Brain microvascular endothelial cell (primary cell): ENCODE measurements around the gene PECR.

Experiments used
- DNase-seq: peaks from one replicate; pipeline ENCODE4 v3.0.0-alpha.2; 2020
- H3K27ac ChIP-seq: fragments of 250-450 bp; sonication (Bioruptor Pico); 2 replicates; pipeline ENCODE4 v1.5.1; 2020; ENCODE audit warnings: mild to moderate bottlenecking, moderate library complexity
- H3K27me3 ChIP-seq: fragments of 250-450 bp; sonication (Bioruptor Pico); replicated peaks from 2 replicates; pipeline ENCODE4 v1.5.1; 2020; ENCODE audit warnings: mild to moderate bottlenecking
- H3K36me3 ChIP-seq: fragments of 250-450 bp; sonication (Bioruptor Pico); replicated peaks from 2 replicates; pipeline ENCODE4 v1.5.1; 2020; ENCODE audit warnings: mild to moderate bottlenecking
- H3K4me3 ChIP-seq: 2 replicates; pipeline ENCODE4 v1.5.1; 2011; ENCODE audit warnings: low read depth, mild to moderate bottlenecking, control low read depth, low read length, moderate library complexity
- in situ Hi-C: cut with HindIII; loops from 2 replicates; pipeline ENCODE4 v1.10.0; 2017; ENCODE audit warnings: low sequenced_read_pairs, low pct_ligation_motif_present
- TF ChIP-seq, protein P1 (sequence below): IDR thresholded peaks from 2 replicates; pipeline ENCODE4 v1.5.1; 2011; ENCODE audit warnings: low read depth, mild to moderate bottlenecking, moderate library complexity, low read length, control low read depth, inconsistent platforms; ENCODE audit errors: missing control alignments

Gene PECR

DNA sequence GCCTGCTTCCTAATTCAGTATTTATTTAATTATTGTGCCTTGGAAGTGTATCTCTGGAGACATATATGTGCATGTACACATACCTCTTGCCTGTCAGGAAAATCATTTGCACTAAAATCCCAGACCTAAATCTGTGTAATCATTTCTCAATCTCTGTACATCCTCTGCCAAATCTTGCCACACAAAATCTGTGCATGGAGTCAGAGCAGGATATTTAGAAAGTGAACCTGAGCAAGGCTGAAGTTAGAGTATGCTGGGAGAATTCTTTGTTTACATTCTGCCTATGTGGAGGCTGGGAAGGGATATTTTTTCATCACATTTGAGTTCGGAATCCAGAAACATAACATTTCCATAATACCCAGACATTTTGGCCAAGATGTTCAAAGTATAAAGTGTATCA lies 36.9 kb upstream of the PECR start:
- Histone ChIP-seq H3K36me3 (peaks cover 56% of the 10 kb centered on the region), H3K27ac (no peak overlapping the region), H3K27me3 (no peaks in the 10 kb centered on the region), H3K4me3 (no peak overlapping the region)
- DNase-seq, result no peak
- TF ChIP-seq, protein P1, sequence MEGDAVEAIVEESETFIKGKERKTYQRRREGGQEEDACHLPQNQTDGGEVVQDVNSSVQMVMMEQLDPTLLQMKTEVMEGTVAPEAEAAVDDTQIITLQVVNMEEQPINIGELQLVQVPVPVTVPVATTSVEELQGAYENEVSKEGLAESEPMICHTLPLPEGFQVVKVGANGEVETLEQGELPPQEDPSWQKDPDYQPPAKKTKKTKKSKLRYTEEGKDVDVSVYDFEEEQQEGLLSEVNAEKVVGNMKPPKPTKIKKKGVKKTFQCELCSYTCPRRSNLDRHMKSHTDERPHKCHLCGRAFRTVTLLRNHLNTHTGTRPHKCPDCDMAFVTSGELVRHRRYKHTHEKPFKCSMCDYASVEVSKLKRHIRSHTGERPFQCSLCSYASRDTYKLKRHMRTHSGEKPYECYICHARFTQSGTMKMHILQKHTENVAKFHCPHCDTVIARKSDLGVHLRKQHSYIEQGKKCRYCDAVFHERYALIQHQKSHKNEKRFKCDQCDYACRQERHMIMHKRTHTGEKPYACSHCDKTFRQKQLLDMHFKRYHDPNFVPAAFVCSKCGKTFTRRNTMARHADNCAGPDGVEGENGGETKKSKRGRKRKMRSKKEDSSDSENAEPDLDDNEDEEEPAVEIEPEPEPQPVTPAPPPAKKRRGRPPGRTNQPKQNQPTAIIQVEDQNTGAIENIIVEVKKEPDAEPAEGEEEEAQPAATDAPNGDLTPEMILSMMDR, result no peak
- in situ Hi-C loops, result no loop called here

DNA sequence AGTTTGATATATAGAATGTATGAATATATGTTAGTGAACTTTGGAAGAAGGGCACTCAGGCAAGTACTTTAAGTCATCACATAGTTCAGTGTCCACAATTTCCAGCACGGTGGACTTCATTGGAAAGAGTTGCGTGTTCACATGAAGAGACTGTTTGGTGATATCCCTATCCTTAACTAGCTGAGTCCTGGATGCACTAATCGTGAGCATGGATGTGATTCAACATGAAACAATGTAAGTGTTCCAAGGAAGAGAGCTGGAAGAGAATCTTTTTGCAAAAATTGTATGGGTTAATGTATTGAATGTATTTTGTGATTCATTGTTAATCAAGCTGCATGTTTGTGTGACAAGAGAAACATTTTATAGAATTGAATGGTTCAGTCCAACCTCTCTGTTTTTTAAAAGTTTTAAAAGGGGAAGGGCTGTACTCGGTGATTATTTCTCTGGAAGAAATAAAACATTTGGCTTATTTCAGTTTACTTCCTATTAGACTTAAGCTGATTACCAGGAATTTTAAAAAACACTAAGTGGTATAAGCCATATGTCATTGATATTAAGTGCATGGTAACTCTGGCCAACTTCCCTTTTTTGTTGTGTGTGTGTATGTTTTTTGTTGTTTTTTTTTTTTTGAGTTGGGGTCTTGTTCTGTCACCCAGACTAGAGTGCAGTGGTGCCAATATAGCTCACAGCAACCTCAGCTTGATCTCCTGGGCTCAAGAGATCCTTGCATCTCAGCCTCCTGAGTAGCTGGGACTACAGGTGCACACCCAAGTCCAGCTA lies 36.1 kb upstream of the PECR start:
- H3K27ac ChIP-seq, result no peak overlapping the region
- H3K36me3 ChIP-seq, result peaks cover 55% of the 10 kb centered on the region
- H3K27me3 ChIP-seq, result no peaks in the 10 kb centered on the region
- TF ChIP-seq, protein P1, result no peak
- no peak for DNase-seq
- H3K4me3 ChIP-seq, result no peak overlapping the region
- in situ Hi-C loops, result no loop called here

DNA sequence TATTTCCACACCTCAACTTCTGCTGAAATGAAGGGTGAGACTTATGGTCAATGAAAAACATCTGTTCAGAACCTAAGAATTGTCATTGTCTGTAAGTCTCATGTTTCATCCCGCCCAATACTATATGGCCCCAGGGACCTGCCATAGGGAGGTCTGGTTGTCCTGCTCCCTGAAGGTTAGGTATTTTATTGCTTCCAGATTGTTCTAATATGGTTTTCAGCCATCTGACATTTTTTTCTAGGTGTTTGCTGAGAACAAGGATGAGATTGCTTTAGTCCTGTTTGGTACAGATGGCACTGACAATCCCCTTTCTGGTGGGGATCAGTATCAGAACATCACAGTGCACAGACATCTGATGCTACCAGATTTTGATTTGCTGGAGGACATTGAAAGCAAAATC lies 34.8 kb upstream of the PECR start:
- DNase-seq, result no peak
- TF ChIP-seq, protein P1, result no peak
- in situ Hi-C loops, result no loop called here
- no peak overlapping the region for H3K4me3 ChIP-seq
- H3K27ac ChIP-seq, result no peak overlapping the region
- no peaks in the 10 kb centered on the region for H3K27me3 ChIP-seq
- peaks cover 51% of the 10 kb centered on the region for H3K36me3 ChIP-seq

DNA sequence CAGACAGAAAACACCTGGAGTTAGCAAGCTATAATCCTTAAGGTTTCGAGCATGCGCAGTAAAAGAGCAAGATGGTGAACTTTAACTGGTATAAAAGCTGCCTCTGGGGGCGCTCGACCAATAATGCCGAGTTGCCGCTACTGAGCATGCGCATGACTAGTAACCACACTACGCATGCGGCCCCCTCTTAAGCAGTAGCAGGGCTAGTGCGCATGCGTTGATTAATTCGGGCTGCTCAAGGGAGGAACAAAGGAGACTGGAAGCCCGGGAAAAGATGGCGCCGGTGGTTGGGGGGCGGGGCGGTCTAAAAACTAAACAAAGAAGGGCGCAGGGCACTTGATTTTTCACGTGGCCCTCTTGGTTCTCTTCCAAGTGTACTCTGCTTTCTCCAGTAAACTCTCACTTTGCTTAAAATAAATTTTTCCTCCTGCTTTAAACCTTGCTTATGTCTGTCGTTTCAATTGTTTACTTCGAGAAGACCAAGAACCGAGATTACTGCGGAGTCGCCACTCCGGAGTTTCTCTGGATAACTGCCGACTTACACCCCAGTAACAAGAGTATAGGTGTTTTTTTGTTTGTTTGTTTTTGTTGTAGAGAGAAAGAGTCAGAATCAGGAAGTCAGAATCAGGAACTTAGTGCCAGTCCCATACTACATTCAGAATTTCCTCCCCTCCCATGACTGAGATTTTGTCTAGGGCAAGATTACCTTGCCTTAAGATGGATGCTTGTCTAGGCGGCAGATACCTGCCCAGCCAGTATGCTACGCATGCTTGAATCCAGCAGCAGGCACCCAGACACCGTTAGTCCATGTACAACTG lies 33.3 kb upstream of the PECR start:
- Histone ChIP-seq H3K27me3 (no peaks in the 10 kb centered on the region), H3K4me3 (peak overlapping the region; percentile 50), H3K36me3 (peaks cover 47% of the 10 kb centered on the region), H3K27ac (peak overlapping the region; percentile 89)
- peak; percentile 98 for DNase-seq
- in situ Hi-C loops, result no loop called here
- TF ChIP-seq, protein P1, result peak; percentile 86

DNA sequence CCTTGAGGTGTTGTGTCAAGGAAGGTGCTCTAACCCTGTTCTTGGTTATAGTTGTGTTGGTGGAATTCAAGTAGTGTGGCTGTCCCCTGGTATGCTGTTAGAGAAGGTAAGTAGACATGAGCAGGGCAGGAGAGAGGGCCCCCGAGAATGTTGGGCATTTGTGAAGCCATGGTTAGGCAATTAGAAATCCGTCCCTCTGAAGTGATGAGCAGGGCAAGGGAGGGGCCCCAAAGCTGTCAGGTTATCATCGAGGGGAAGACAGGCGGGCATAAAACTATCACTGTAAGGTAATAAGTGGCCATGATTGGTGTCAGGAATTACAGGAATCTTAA lies 32.7 kb upstream of the PECR start:
- Histone ChIP-seq H3K27me3 (no peaks in the 10 kb centered on the region), H3K27ac (no peak overlapping the region), H3K4me3 (no peak overlapping the region), H3K36me3 (peaks cover 47% of the 10 kb centered on the region)
- no peak for DNase-seq
- TF ChIP-seq, protein P1, result no peak
- in situ Hi-C loops, result no loop called here
